HepG2 (cell line): ENCODE data around the gene ABCG5. TPM values are rescaled to one million over a fixed set of nuclear protein-coding genes. Genes with fewer than 3 reads are reported as not detected.
A peak's percentile ranks its signal among the peaks of the same experiment; 100 is the strongest.

Source experiments
- ARNTL ChIP-seq: sonication (generic); formaldehyde crosslinking; IDR thresholded peaks from 2 replicates; pipeline ENCODE4 v1.4.0; 2020; ENCODE audit warnings: mild to moderate bottlenecking, missing genetic modification reagents
- BCL3 ChIP-seq: sonication (generic); formaldehyde crosslinking; IDR thresholded peaks from 2 replicates; pipeline ENCODE4 v1.5.1; 2020; ENCODE audit warnings: mild to moderate bottlenecking, missing genetic modification reagents, moderate library complexity
- CBFB ChIP-seq: sonication (generic); formaldehyde crosslinking; IDR thresholded peaks from 2 replicates; pipeline ENCODE4 v1.4.0; 2020; ENCODE audit warnings: missing genetic modification reagents
- CBX1 ChIP-seq: IDR thresholded peaks from one replicate; pipeline ENCODE4 v1.6.1; 2016; ENCODE audit warnings: antibody characterized with exemption, low read depth
- EHMT2 ChIP-seq: fragments of 200-600 bp; sonication (generic); IDR thresholded peaks from 2 replicates; pipeline ENCODE4 v1.7.0; 2017; ENCODE audit warnings: antibody characterized with exemption, low read depth, low read length, borderline replicate concordance
- FOXK2 ChIP-seq: fragments of 450-650 bp; IDR thresholded peaks from 2 replicates; pipeline ENCODE4 v1.6.1; 2016
- FOXM1 ChIP-seq: sonication (generic); formaldehyde crosslinking; IDR thresholded peaks from 2 replicates; pipeline ENCODE4 v1.5.0; 2020; ENCODE audit warnings: missing genetic modification reagents
- HMG20A ChIP-seq: IDR thresholded peaks from 2 replicates; pipeline ENCODE4 v1.6.1; 2016; ENCODE audit warnings: borderline replicate concordance
- HOXD1 ChIP-seq: sonication (generic); formaldehyde crosslinking; IDR thresholded peaks from 2 replicates; pipeline ENCODE4 v1.5.0; 2020; ENCODE audit warnings: missing genetic modification reagents
- MLX ChIP-seq: IDR thresholded peaks from 2 replicates; pipeline ENCODE4 v1.6.1; 2016
- NFAT5 ChIP-seq: sonication (generic); formaldehyde crosslinking; IDR thresholded peaks from 2 replicates; pipeline ENCODE4 v1.4.0; 2020; ENCODE audit warnings: missing genetic modification reagents
- POLR2A ChIP-seq, 2 experiments: IDR thresholded peaks; 2 replicates each; pipeline ENCODE4 v1.6.1; 2011; ENCODE audit warnings: low read depth in 2 of 2, low read length in 2 of 2, mild to moderate bottlenecking in 1 of 2, moderate library complexity in 1 of 2; ENCODE audit not compliant: insufficient read depth in 1 of 2
- RFXAP ChIP-seq: sonication (generic); formaldehyde crosslinking; IDR thresholded peaks from 2 replicates; pipeline ENCODE4 v1.4.0; 2020; ENCODE audit warnings: missing genetic modification reagents, borderline replicate concordance
- SUZ12 ChIP-seq: fragments of 150-350 bp; IDR thresholded peaks from 2 replicates; pipeline ENCODE4 v1.6.1; 2014; ENCODE audit warnings: low read depth, low read length
- ZFX ChIP-seq: sonication (generic); formaldehyde crosslinking; IDR thresholded peaks from 2 replicates; pipeline ENCODE4 v1.4.0; 2020; ENCODE audit warnings: mild to moderate bottlenecking, low read depth, missing genetic modification reagents, moderate library complexity
- ZHX1 ChIP-seq: sonication (generic); formaldehyde crosslinking; IDR thresholded peaks from 2 replicates; pipeline ENCODE4 v1.8.1; 2022; ENCODE audit warnings: low read depth, mild to moderate bottlenecking, missing genetic modification reagents
- ZMYM3 ChIP-seq: sonication (generic); formaldehyde crosslinking; IDR thresholded peaks from 2 replicates; pipeline ENCODE4 v1.5.1; 2020; ENCODE audit warnings: mild to moderate bottlenecking, missing genetic modification reagents
- ZNF205 ChIP-seq: IDR thresholded peaks from 2 replicates; pipeline ENCODE4 v1.6.1; 2018; ENCODE audit warnings: missing biosample characterization, missing genetic modification reagents
- ZNF431 ChIP-seq: sonication (generic); formaldehyde crosslinking; IDR thresholded peaks from 2 replicates; pipeline ENCODE4 v1.9.0; 2022; ENCODE audit warnings: missing genetic modification reagents, low read depth, mild to moderate bottlenecking, borderline replicate concordance
- ZNF792 ChIP-seq: IDR thresholded peaks from 2 replicates; pipeline ENCODE4 v1.6.1; 2016
- polyA plus RNA-seq, 8 experiments: library from polyadenylated mRNA; depleted of rRNA in 3 of 8; stranded (reverse) in 7 of 8; unstranded in 1 of 8; fragments of >200 nt; fragmentation: Illumina TruSeq in 4 of 8; extraction: Trizol in 4 of 8; gene quantifications; 2 replicates each; pipeline versions ENCODE4 v1.2.1 to v1.2.3, GENCODE V29; 2011 to 2016; ENCODE audit warnings: low read depth in 4 of 8, missing spikeins in 1 of 8, mixed read lengths in 1 of 8; ENCODE audit not compliant: insufficient read depth in 1 of 8
- total RNA-seq, 5 experiments: library from RNA; depleted of rRNA; stranded (reverse); fragments of >200 nt; fragmentation: Illumina TruSeq; extraction: Trizol; gene quantifications; 2 replicates each; pipeline ENCODE4 v1.2.3, GENCODE V29; 2016; ENCODE audit warnings: low read depth in 1 of 5
- TF ChIP-seq, protein P1 (sequence below): IDR thresholded peaks from 2 replicates; pipeline ENCODE4 v1.6.1; 2016; ENCODE audit warnings: low read depth, borderline replicate concordance

ABCG5 gene
- total and polyA plus RNA-seq, 2 of the 13 experiments (the other 11 are each of a cell fraction or from before 2014, with no cell fraction given), result 15.1 to 39.0 TPM

- TF ChIP-seq ZHX1 (CRISPR knock-in tag), result peak; percentile 90
- no peak for TF ChIP-seq MLX (CRISPR knock-in tag)
- peak; percentile 77; the same call in 1 of the 2 replicates for TF ChIP-seq CBFB
- TF ChIP-seq EHMT2, result no peak
- peak; percentile 34 for TF ChIP-seq CBX1
- TF ChIP-seq HMG20A (CRISPR knock-in tag), result no peak
- TF ChIP-seq FOXM1 (CRISPR knock-in tag), result no peak
- peak; percentile 85 for TF ChIP-seq SUZ12
- TF ChIP-seq HOXD1 (CRISPR knock-in tag), result 0 out of 2 replicates have a peak, but pooled peaks have one; percentile 36
- TF ChIP-seq ZNF205 (CRISPR knock-in tag), result peak; percentile 87
- peak; percentile 63; the same call in 1 of the 2 replicates for TF ChIP-seq ZNF792 (CRISPR knock-in tag)
- no peak for TF ChIP-seq NFAT5 (CRISPR knock-in tag)
- peak; percentile 97 for TF ChIP-seq ZFX (CRISPR knock-in tag)
- TF ChIP-seq, protein P1, sequence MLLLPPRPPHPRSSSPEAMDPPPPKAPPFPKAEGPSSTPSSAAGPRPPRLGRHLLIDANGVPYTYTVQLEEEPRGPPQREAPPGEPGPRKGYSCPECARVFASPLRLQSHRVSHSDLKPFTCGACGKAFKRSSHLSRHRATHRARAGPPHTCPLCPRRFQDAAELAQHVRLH (CRISPR knock-in tag), result peak; percentile 80; the same call in 1 of the 2 replicates
- TF ChIP-seq ARNTL (CRISPR knock-in tag), result peak; percentile 42; the same call in 1 of the 2 replicates
- TF ChIP-seq FOXK2, result no peak
- no peak for TF ChIP-seq ZNF431 (CRISPR knock-in tag)
- TF ChIP-seq POLR2A (IDR thresholded peaks at IDR 0.05; ENCODE audit: insufficient read depth in 1 of 2, low read depth in 2 of 2, low read length in 2 of 2), result peak; percentile 35 to 66; a peak in 3 of 4 replicates
- TF ChIP-seq ZMYM3 (CRISPR knock-in tag), result peak; percentile 67; the same call in 1 of the 2 replicates
- peak; percentile 66; the same call in 1 of the 2 replicates for TF ChIP-seq RFXAP (CRISPR knock-in tag)
- 0 out of 2 replicates have a peak, but pooled peaks have one; percentile 23 for TF ChIP-seq BCL3 (CRISPR knock-in tag)
Measured at GRCh38 chr2:43773876-43774613, 64.6 kb downstream of the ABCG5 start, which contains the start of gene DYNC2LI1 (continued).
